IMR-90 (cell line): Measurements from ENCODE around the gene SPNS2. TPM values are rescaled to one million over a fixed set of nuclear protein-coding genes. Genes with fewer than 3 reads are reported as not detected.

Experiments
- ATAC-seq: fragments of 200-7000 bp; cut with Tn5 transposase; 2 replicates; pipeline ENCODE4 v1.9.1; 2020; ENCODE audit warnings: low read depth, mild to moderate bottlenecking, moderate library complexity
- BruUV-seq: library from RNA; stranded (reverse); fragments of 400-500 nt; replicated peaks from 2 replicates; lab custom pipeline; 2021; lab: Mats Ljungman, UMichigan
- CTCF ChIA-PET: fragments of 300-600 bp; formaldehyde crosslinking; extraction: SDS; loops from one replicate; lab custom pipeline; 2021; ENCODE audit warnings: antibody characterized with exemption; lab: Yijun Ruan, JAX
- POLR2A ChIA-PET: fragments of 300-600 bp; sonication (Branson Sonifier 250); formaldehyde crosslinking; loops from one replicate; lab custom pipeline; 2022; ENCODE audit warnings: antibody characterized with exemption; ENCODE audit not compliant: unreplicated experiment; lab: Charles Lee
- DNase-seq: peaks from one replicate; pipeline ENCODE4 v3.0.0; 2013
- H2AFZ ChIP-seq: replicated peaks from 2 replicates; pipeline ENCODE3; 2013; ENCODE audit warnings: low read length, mild to moderate bottlenecking; ENCODE audit not compliant: poor library complexity
- H2AK5ac ChIP-seq: 2 replicates; pipeline ENCODE4 v1.6.1; 2013; ENCODE audit warnings: low read depth, low read length, inconsistent platforms
- H2AK9ac ChIP-seq: replicated peaks from 2 replicates; pipeline ENCODE3; 2013; ENCODE audit warnings: mild to moderate bottlenecking, low read depth, low read length, moderate library complexity; ENCODE audit not compliant: poor library complexity
- H2BK120ac ChIP-seq: 2 replicates; pipeline ENCODE4 v1.6.1; 2013; ENCODE audit warnings: low read depth, low read length, inconsistent platforms
- H2BK15ac ChIP-seq: 3 replicates; pipeline ENCODE4 v1.6.1; 2013; ENCODE audit warnings: low read depth, low read length, inconsistent platforms
- H2BK20ac ChIP-seq: 2 replicates; pipeline ENCODE4 v1.6.1; 2013; ENCODE audit warnings: low read depth, mild to moderate bottlenecking, inconsistent platforms, low read length, moderate library complexity
- H2BK5ac ChIP-seq: 2 replicates; pipeline ENCODE4 v1.6.1; 2013; ENCODE audit warnings: mild to moderate bottlenecking, low read depth, low read length, inconsistent platforms; ENCODE audit not compliant: poor library complexity, severe bottlenecking
- H3K14ac ChIP-seq: replicated peaks from 2 replicates; pipeline ENCODE4 v1.6.1; 2013; ENCODE audit warnings: low read depth, low read length, inconsistent platforms
- H3K18ac ChIP-seq: 2 replicates; pipeline ENCODE4 v1.6.1; 2013; ENCODE audit warnings: low read depth, low read length, control low read depth
- H3K23ac ChIP-seq: 2 replicates; pipeline ENCODE4 v1.6.1; 2013; ENCODE audit warnings: low read depth, low read length, inconsistent platforms
- H3K27ac ChIP-seq: 2 replicates; pipeline ENCODE4 v1.5.1; 2013; ENCODE audit warnings: mild to moderate bottlenecking, control low read depth, low read length; ENCODE audit not compliant: insufficient read depth
- H3K27me3 ChIP-seq: 2 replicates; pipeline ENCODE4 v1.6.1; 2013; ENCODE audit warnings: low read length; ENCODE audit not compliant: control insufficient read depth, insufficient read depth
- H3K36me3 ChIP-seq: 2 replicates; pipeline ENCODE4 v1.6.1; 2013; ENCODE audit warnings: low read length, mixed read lengths; ENCODE audit not compliant: control insufficient read depth, insufficient read depth
- H3K4ac ChIP-seq: 2 replicates; pipeline ENCODE4 v1.6.1; 2013; ENCODE audit warnings: low read depth, low read length, inconsistent platforms
- H3K4me1 ChIP-seq: 2 replicates; pipeline ENCODE4 v1.6.1; 2013; ENCODE audit warnings: low read length, mixed read lengths; ENCODE audit not compliant: control insufficient read depth, insufficient read depth
- H3K4me2 ChIP-seq: 2 replicates; pipeline ENCODE4 v1.6.1; 2013; ENCODE audit warnings: low read depth, mild to moderate bottlenecking, control low read depth, low read length, moderate library complexity
- H3K4me3 ChIP-seq: 2 replicates; pipeline ENCODE4 v1.5.1; 2013; ENCODE audit warnings: low read depth, mild to moderate bottlenecking, control low read depth, low read length, moderate library complexity; ENCODE audit not compliant: insufficient read depth
- H3K56ac ChIP-seq: 2 replicates; pipeline ENCODE4 v1.6.1; 2013; ENCODE audit warnings: low read length, inconsistent platforms; ENCODE audit not compliant: insufficient read depth; ENCODE audit errors: extremely low read depth
- H3K79me1 ChIP-seq, 2 experiments: 2 replicates each; pipeline ENCODE4 v1.6.1; 2013; ENCODE audit warnings: low read length in 2 of 2, inconsistent platforms in 1 of 2, low read depth in 1 of 2
- H3K9ac ChIP-seq: 2 replicates; pipeline ENCODE4 v1.6.1; 2013; ENCODE audit warnings: low read depth, low read length, control low read depth
- H3K9me1 ChIP-seq: 2 replicates; pipeline ENCODE4 v1.6.1; 2013; ENCODE audit warnings: low read length, inconsistent platforms; ENCODE audit not compliant: insufficient read depth
- H3K9me3 ChIP-seq: 2 replicates; pipeline ENCODE4 v1.6.1; 2013; ENCODE audit warnings: low read length; ENCODE audit not compliant: control insufficient read depth, insufficient read depth
- H4K20me1 ChIP-seq: 2 replicates; pipeline ENCODE4 v1.6.1; 2013; ENCODE audit warnings: low read length, inconsistent platforms; ENCODE audit not compliant: insufficient read depth
- H4K5ac ChIP-seq: 2 replicates; pipeline ENCODE4 v1.6.1; 2013; ENCODE audit warnings: mild to moderate bottlenecking, low read depth, low read length, control low read depth
- H4K8ac ChIP-seq, 2 experiments: 2 replicates each; pipeline ENCODE4 v1.6.1; 2013; ENCODE audit warnings: low read depth in 2 of 2, low read length in 2 of 2, control low read depth in 1 of 2, inconsistent platforms in 1 of 2
- H4K91ac ChIP-seq: 2 replicates; pipeline ENCODE4 v1.6.1; 2013; ENCODE audit warnings: low read depth, low read length, inconsistent platforms; ENCODE audit not compliant: insufficient read depth
- CEBPB ChIP-seq: IDR thresholded peaks from 2 replicates; pipeline ENCODE4 v1.6.1; 2012; ENCODE audit warnings: low read depth, low read length, improper control_type of control experiment
- MAZ ChIP-seq: IDR thresholded peaks from 2 replicates; pipeline ENCODE4 v1.6.1; 2012; ENCODE audit warnings: low read depth, mild to moderate bottlenecking, low read length, improper control_type of control experiment, moderate library complexity, borderline replicate concordance
- POLR2A ChIP-seq: IDR thresholded peaks from 2 replicates; pipeline ENCODE4 v1.6.1; 2012; ENCODE audit warnings: mild to moderate bottlenecking, low read depth, low read length
- RAD21 ChIP-seq: IDR thresholded peaks from 2 replicates; pipeline ENCODE4 v1.6.1; 2012; ENCODE audit warnings: low read length, improper control_type of control experiment
- WGBS, 2 experiments: methylation state at CpG; one replicate each; pipeline versions ENCODE4 v1.1.5 to v1.1.7; 2013; ENCODE audit warnings: missing lambda C conversion rate in 2 of 2; ENCODE audit not compliant: insufficient read length in 1 of 2; ENCODE audit errors: extremely low coverage in 2 of 2; 5-methylcytosine and 5-hydroxymethylcytosine counted together
- dilution Hi-C: fragments of 300-500 bp; cut with HindIII; formaldehyde crosslinking; loops from one replicate; pipeline ENCODE4 v1.14.3; 2018; ENCODE audit warnings: low sequenced_read_pairs; ENCODE audit not compliant: unreplicated experiment
- in situ Hi-C: fragments of 300-500 bp; cut with MboI; formaldehyde crosslinking; loops from 3 replicates; pipeline ENCODE4 v1.14.3; 2019; ENCODE audit warnings: low sequenced_read_pairs, inconsistent platforms, mixed read lengths
- intact Hi-C: fragments of 100-400 bp; cut with micrococcal nuclease; formaldehyde crosslinking; loops from 2 replicates; pipeline ENCODE4 v1.10.0; 2022
- polyA plus RNA-seq, 3 experiments: library from polyadenylated mRNA; depleted of rRNA; stranded (reverse); fragments of >200 nt; gene quantifications; 2 replicates each; pipeline ENCODE4 v1.2.3, GENCODE V29; 2012; ENCODE audit warnings: low replicate concordance in 1 of 3
- total RNA-seq: library from RNA; depleted of rRNA; stranded (reverse); fragments of >200 nt; gene quantifications from 2 replicates; pipeline ENCODE4 v1.2.3, GENCODE V29; 2012
- TF ChIP-seq, protein P1 (sequence below): conservative IDR thresholded peaks from 2 replicates; pipeline ENCODE4 v1.5.1; 2012; ENCODE audit warnings: mild to moderate bottlenecking, low read depth, low read length, improper control_type of control experiment
- TF ChIP-seq, protein P2 (sequence below): fragments of 150-350 bp; IDR thresholded peaks from 2 replicates; pipeline ENCODE4 v1.6.1; 2016; ENCODE audit warnings: low read depth, mild to moderate bottlenecking, low read length, moderate library complexity, borderline replicate concordance

The SPNS2 gene
- total and polyA plus RNA-seq, 2 of the 4 experiments (the other 2 are of a cell fraction): under 0.01 TPM; not detected in 1

DNA sequence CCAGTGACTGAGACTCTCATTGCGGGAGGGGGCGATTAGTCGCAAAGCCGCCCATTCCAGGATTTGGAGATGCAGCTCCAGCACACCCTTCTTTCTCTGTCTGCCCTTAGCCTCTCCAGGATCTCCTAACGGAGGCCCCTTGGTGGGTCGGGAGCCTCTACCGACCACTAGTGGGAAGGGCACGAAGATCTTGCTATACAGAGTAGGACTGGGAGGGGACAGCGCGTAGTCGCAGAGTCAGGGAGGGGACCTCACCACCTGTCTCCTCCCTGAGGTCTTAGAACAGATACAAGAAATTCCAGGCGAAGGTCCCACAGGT, 85.1 kb downstream of the SPNS2 start:
- H3K18ac ChIP-seq: no peak overlapping the region
- H2BK20ac ChIP-seq: no peak overlapping the region
- no peak overlapping the region for H4K5ac ChIP-seq
- ChIA-PET CTCF (interaction anchor here (0.5 to 1.6 kb wide), 2 partner anchors 17 to 24 kb away, joined by 4 to 8 read pairs; no protein-coding TSS in a partner anchor), POLR2A (no interaction called here)
- in situ Hi-C loops: no loop called here
- peaks cover 72% of the 10 kb centered on the region for H3K27me3 ChIP-seq
- no peak overlapping the region for H4K8ac ChIP-seq
- H3K4me3 ChIP-seq: no peak overlapping the region; the same call in 1 of the 2 replicates
- H3K56ac ChIP-seq: no peak overlapping the region
- peak; percentile 72 for ATAC-seq
- H3K9me1 ChIP-seq: no peaks in the 10 kb centered on the region
- H2BK5ac ChIP-seq: no peak overlapping the region
- H2AK5ac ChIP-seq: no peak overlapping the region
- H4K20me1 ChIP-seq: no peaks in the 10 kb centered on the region
- TF ChIP-seq, protein P1, sequence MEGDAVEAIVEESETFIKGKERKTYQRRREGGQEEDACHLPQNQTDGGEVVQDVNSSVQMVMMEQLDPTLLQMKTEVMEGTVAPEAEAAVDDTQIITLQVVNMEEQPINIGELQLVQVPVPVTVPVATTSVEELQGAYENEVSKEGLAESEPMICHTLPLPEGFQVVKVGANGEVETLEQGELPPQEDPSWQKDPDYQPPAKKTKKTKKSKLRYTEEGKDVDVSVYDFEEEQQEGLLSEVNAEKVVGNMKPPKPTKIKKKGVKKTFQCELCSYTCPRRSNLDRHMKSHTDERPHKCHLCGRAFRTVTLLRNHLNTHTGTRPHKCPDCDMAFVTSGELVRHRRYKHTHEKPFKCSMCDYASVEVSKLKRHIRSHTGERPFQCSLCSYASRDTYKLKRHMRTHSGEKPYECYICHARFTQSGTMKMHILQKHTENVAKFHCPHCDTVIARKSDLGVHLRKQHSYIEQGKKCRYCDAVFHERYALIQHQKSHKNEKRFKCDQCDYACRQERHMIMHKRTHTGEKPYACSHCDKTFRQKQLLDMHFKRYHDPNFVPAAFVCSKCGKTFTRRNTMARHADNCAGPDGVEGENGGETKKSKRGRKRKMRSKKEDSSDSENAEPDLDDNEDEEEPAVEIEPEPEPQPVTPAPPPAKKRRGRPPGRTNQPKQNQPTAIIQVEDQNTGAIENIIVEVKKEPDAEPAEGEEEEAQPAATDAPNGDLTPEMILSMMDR: peak; percentile 18; the same call in 1 of the 2 replicates
- TF ChIP-seq, protein P2, sequence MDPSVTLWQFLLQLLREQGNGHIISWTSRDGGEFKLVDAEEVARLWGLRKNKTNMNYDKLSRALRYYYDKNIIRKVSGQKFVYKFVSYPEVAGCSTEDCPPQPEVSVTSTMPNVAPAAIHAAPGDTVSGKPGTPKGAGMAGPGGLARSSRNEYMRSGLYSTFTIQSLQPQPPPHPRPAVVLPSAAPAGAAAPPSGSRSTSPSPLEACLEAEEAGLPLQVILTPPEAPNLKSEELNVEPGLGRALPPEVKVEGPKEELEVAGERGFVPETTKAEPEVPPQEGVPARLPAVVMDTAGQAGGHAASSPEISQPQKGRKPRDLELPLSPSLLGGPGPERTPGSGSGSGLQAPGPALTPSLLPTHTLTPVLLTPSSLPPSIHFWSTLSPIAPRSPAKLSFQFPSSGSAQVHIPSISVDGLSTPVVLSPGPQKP: no peak
- no peak for TF ChIP-seq CEBPB
- TF ChIP-seq MAZ: no peak
- no peak for TF ChIP-seq POLR2A
- TF ChIP-seq RAD21: no peak
- no peak overlapping the region for H4K91ac ChIP-seq
- no peak for DNase-seq
- no TSS peak for BruUV-seq
- no peaks in the 10 kb centered on the region; the same call in 1 of the 2 replicates for H3K4me1 ChIP-seq
- no peak overlapping the region for H3K4ac ChIP-seq
- no peak overlapping the region for H3K23ac ChIP-seq
- no peak overlapping the region for H2BK15ac ChIP-seq
- no peaks in the 10 kb centered on the region for H3K36me3 ChIP-seq
- intact Hi-C loops: no loop called here
- H3K9ac ChIP-seq: no peak overlapping the region
- WGBS, 2 experiments: 20% methylated on average over 1 of the region's 12 CpGs; no CpG with 5 or more reads in 1 of the 2 experiments
- dilution Hi-C loops: no loop called here
- no peak overlapping the region; the same call in 1 of the 2 replicates for H3K4me2 ChIP-seq
- no peak overlapping the region for H3K27ac ChIP-seq
- no peaks in the 10 kb centered on the region for H3K79me1 ChIP-seq
- H3K9me3 ChIP-seq: no peaks in the 10 kb centered on the region
- no peak overlapping the region for H2AK9ac ChIP-seq
- no peak overlapping the region for H2BK120ac ChIP-seq
- no peak overlapping the region for H3K14ac ChIP-seq
- no peak overlapping the region for H2AFZ ChIP-seq
